ENCODE measurements around the gene ZBTB24. TPM values are rescaled to one million over a fixed set of nuclear protein-coding genes. Genes with fewer than 3 reads are reported as not detected.
"Not testable (repeated sequence)": the region's sequence is repeated elsewhere in the genome, so short reads cannot be mapped to it uniquely, and the experiment has no call there.

ZBTB24 gene
- total RNA-seq, 1 donor: 13.4 TPM

- H3K4me3 ChIP-seq (ENCODE audit: low read length): no peak overlapping the region
- H3K4me1 ChIP-seq (ENCODE audit: insufficient read depth, low read length): no peaks in the 10 kb centered on the region
- no peaks in the 10 kb centered on the region for H3K9me3 ChIP-seq (ENCODE audit: low read depth, low read length)
- no peaks in the 10 kb centered on the region for H3K27me3 ChIP-seq (ENCODE audit: insufficient read depth, low read length)
Observed at GRCh38 chr6:109466212-109466923, 16.7 kb downstream of the ZBTB24 start.

GRCh38 chr6:109465772-109466171, 17.2 kb downstream of the ZBTB24 start:
- Histone ChIP-seq H3K9me3 (ENCODE audit: low read depth, low read length) (no peaks in the 10 kb centered on the region), H3K4me1 (ENCODE audit: insufficient read depth, low read length) (no peaks in the 10 kb centered on the region), H3K27me3 (ENCODE audit: insufficient read depth, low read length) (no peaks in the 10 kb centered on the region), H3K4me3 (ENCODE audit: low read length) (no peak overlapping the region)

- Histone ChIP-seq H3K9me3 (ENCODE audit: low read depth, low read length) (no peaks in the 10 kb centered on the region), H3K27me3 (ENCODE audit: insufficient read depth, low read length) (no peaks in the 10 kb centered on the region), H3K4me1 (ENCODE audit: insufficient read depth, low read length) (peaks cover 29% of the 10 kb centered on the region), H3K4me3 (ENCODE audit: low read length) (no peak overlapping the region)
Observed at GRCh38 chr6:109461733-109462526, 21.1 kb downstream of the ZBTB24 start.

GRCh38 chr6:109461205-109461604, 21.8 kb downstream of the ZBTB24 start:
- not testable (repeated sequence) for H3K27me3 ChIP-seq (ENCODE audit: insufficient read depth, low read length); H3K9me3 ChIP-seq (ENCODE audit: low read depth, low read length); H3K4me3 ChIP-seq (ENCODE audit: low read length)
- H3K4me1 ChIP-seq (ENCODE audit: insufficient read depth, low read length): peaks cover 36% of the 10 kb centered on the region

- no peaks in the 10 kb centered on the region for H3K27me3 ChIP-seq (ENCODE audit: insufficient read depth, low read length)
- no peak overlapping the region for H3K4me3 ChIP-seq (ENCODE audit: low read length)
- no peaks in the 10 kb centered on the region for H3K9me3 ChIP-seq (ENCODE audit: low read depth, low read length)
- peaks cover 40% of the 10 kb centered on the region for H3K4me1 ChIP-seq (ENCODE audit: insufficient read depth, low read length)
Observed at GRCh38 chr6:109460161-109460829, 22.7 kb downstream of the ZBTB24 start.

GRCh38 chr6:109458774-109459531, 24.1 kb downstream of the ZBTB24 start:
- H3K4me3 ChIP-seq (ENCODE audit: low read length): no peak overlapping the region
- no peaks in the 10 kb centered on the region for H3K27me3 ChIP-seq (ENCODE audit: insufficient read depth, low read length)
- no peaks in the 10 kb centered on the region for H3K9me3 ChIP-seq (ENCODE audit: low read depth, low read length)
- H3K4me1 ChIP-seq (ENCODE audit: insufficient read depth, low read length): peaks cover 47% of the 10 kb centered on the region

- Histone ChIP-seq H3K27me3 (ENCODE audit: insufficient read depth, low read length) (no peaks in the 10 kb centered on the region), H3K4me3 (ENCODE audit: low read length) (no peak overlapping the region), H3K9me3 (ENCODE audit: low read depth, low read length) (no peaks in the 10 kb centered on the region), H3K4me1 (ENCODE audit: insufficient read depth, low read length) (peaks cover 58% of the 10 kb centered on the region)
Observed at GRCh38 chr6:109457562-109457996, 25.4 kb downstream of the ZBTB24 start.

GRCh38 chr6:109456710-109457561, 26.1 kb downstream of the ZBTB24 start:
- Histone ChIP-seq H3K9me3 (ENCODE audit: low read depth, low read length) (no peaks in the 10 kb centered on the region), H3K4me3 (ENCODE audit: low read length) (no peak overlapping the region)

GRCh38 chr6:109456111-109456583, 26.9 kb downstream of the ZBTB24 start:
- peak overlapping the region; percentile 89 for H3K4me3 ChIP-seq (ENCODE audit: low read length)
- no peaks in the 10 kb centered on the region for H3K9me3 ChIP-seq (ENCODE audit: low read depth, low read length)
- no peaks in the 10 kb centered on the region for H3K27me3 ChIP-seq (ENCODE audit: insufficient read depth, low read length)
- peaks cover 63% of the 10 kb centered on the region for H3K4me1 ChIP-seq (ENCODE audit: insufficient read depth, low read length)

More at GRCh38 chr6:109456710-109457561, 26.1 kb downstream of the ZBTB24 start:
- H3K4me1 ChIP-seq (ENCODE audit: insufficient read depth, low read length): peaks cover 58% of the 10 kb centered on the region
- H3K27me3 ChIP-seq (ENCODE audit: insufficient read depth, low read length): no peaks in the 10 kb centered on the region

GRCh38 chr6:109455437-109456110, 27.4 kb downstream of the ZBTB24 start, which contains the start of gene MICAL1:
TSS of gene MICAL1 (minus strand) at chr6:109455772. CDS start at chr6:109454196, 1,576 bp downstream.
- H3K4me1 ChIP-seq (ENCODE audit: insufficient read depth, low read length): peaks cover 67% of the 10 kb centered on the region
- H3K9me3 ChIP-seq (ENCODE audit: low read depth, low read length): no peaks in the 10 kb centered on the region
- no peaks in the 10 kb centered on the region for H3K27me3 ChIP-seq (ENCODE audit: insufficient read depth, low read length)
- H3K4me3 ChIP-seq (ENCODE audit: low read length): peak within 1 kb of the TSS; percentile 89

- Histone ChIP-seq H3K27me3 (ENCODE audit: insufficient read depth, low read length) (no peaks in the 10 kb centered on the region), H3K4me3 (ENCODE audit: low read length) (peak overlapping the region; percentile 89), H3K9me3 (ENCODE audit: low read depth, low read length) (no peaks in the 10 kb centered on the region), H3K4me1 (ENCODE audit: insufficient read depth, low read length) (peaks cover 72% of the 10 kb centered on the region)
Observed at GRCh38 chr6:109454496-109455436, 28.3 kb downstream of the ZBTB24 start.

GRCh38 chr6:109453594-109454495, 29.2 kb downstream of the ZBTB24 start:
- Histone ChIP-seq H3K27me3 (ENCODE audit: insufficient read depth, low read length) (no peaks in the 10 kb centered on the region), H3K9me3 (ENCODE audit: low read depth, low read length) (no peaks in the 10 kb centered on the region), H3K4me1 (ENCODE audit: insufficient read depth, low read length) (peaks cover 73% of the 10 kb centered on the region), H3K4me3 (ENCODE audit: low read length) (peak overlapping the region; percentile 89)

Data from mononuclear cell (primary cell).